NT2/D1 (cell line): ENCODE data around the gene NLRP4.

Experiments used
- SUZ12 ChIP-seq: IDR thresholded peaks from 2 replicates; pipeline ENCODE4 v1.6.1; 2011; ENCODE audit not compliant: insufficient read length, insufficient read depth; ENCODE audit errors: extremely low read depth
- YY1 ChIP-seq: IDR thresholded peaks from 2 replicates; pipeline ENCODE4 v1.6.1; 2011; ENCODE audit not compliant: insufficient read length, insufficient read depth

DNA sequence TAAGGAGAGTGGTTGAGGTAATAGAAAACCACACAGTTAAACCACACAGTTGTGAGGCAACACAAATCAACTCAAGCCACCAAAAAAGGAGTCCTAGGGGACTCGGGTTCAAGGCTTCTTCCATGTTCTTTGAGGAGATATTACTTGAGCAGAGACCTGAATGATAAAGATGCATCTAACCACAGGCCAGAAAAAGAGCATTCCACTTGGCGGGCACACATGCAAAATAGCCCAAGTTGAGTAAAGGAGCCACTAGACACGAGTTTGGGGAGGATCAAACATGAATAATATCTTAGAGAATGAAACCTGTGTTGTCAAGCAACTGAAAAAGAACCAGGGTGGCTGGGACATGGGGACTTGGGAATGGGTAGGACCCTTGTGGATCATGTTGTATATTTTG is 30.2 kb downstream of the NLRP4 start:
- TF ChIP-seq YY1 = no peak
- no peak for TF ChIP-seq SUZ12
